Sciatic nerve (tissue), 2 donors: ENCODE results near the gene GALNT2. TPM values are rescaled to one million over a fixed set of nuclear protein-coding genes. Genes with fewer than 3 reads are reported as not detected.

Experiments
- ATAC-seq: fragments of 200-7000 bp; cut with Tn5 transposase; one replicate; pipeline ENCODE4 v1.9.1; 2020; ENCODE audit warnings: mild to moderate bottlenecking, moderate library complexity
- DNase-seq: peaks from one replicate; pipeline ENCODE4 v3.0.0-alpha.2; 2020; ENCODE audit warnings: low spot score
- intact Hi-C: fragments of 100-400 bp; cut with DNase I; formaldehyde crosslinking; loops from one replicate; pipeline ENCODE4 v1.14.2; 2022
- total RNA-seq: library from RNA; stranded (reverse); fragmentation: NEBNext Ultra II Directional; extraction: Animal tissue kit (Norgen Biotek cat#: 25700); gene quantifications from one replicate; pipeline ENCODE4 v1.2.1, GENCODE V29; 2021
- donor health status: DM: no; HTN: no; CAD: no.
- donor health status: DM: no; HTN: no; CAD: no.

The GALNT2 gene
- total RNA-seq, 1 donor from 2014 or later: 67.3 TPM

DNA sequence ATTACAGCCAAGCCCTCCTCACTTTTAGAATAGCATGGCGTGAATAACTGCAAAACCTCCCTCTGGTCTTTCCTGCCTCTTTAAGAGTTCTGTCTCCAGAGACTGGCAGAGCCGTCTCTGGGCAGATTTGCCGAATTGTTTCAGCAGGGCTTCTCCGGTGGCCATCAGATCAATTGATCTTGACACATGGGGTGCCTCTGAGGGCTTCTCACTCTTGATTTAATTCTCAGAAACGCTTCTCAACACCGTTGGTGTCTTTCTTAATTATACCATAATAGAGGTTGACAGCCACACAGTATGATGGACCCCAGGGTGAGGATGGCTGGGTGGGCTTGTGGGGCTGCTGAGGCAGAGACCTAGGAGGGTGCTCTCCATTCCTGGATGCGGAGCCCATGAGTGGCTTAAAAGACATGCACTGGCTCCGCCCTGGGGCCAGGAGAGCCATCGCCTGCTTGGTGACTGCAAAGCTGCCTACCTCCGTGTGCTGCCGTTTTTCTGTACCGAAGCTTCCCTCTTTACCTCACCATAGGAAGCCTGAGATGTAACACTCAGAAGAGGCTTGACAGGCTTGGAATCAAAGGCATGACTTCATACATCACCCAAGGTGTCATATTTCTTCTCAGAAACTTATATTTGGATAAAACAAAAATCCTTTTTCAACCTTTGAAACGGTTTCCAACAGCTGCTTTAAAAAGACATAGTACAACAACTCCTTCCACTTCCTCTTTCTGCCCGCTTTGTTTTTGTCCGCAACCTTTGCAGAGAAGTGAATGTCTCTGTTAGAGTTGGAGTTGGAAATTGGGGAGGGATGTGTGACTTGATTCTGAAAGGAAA is 82.9 kb downstream of the GALNT2 start:
- intact Hi-C loops: no loop called here
- ATAC-seq (no peak), DNase-seq (peak; percentile 50)

DNA sequence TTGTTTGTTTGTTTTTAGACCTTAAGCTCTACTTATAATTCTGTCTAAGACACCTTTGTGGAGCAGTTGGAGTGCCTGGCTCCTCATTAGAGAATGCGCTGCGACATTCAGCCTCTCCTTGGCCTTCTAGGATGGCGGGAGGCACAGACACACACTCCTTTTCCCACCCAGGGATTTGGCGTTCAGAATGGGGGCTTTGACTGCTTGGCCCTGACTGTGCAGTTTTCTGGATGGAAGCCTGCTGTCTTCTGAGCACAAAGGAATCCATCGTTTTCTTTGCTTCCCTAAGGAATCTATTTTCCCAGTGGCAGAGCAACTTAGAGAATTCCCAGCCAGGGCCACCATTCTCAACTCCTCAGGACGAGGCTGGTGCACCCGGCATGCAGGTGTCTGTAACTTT is 83.6 kb downstream of the GALNT2 start:
- DNase-seq (peak; percentile 49), ATAC-seq (no peak)
- intact Hi-C loops: no loop called here

DNA sequence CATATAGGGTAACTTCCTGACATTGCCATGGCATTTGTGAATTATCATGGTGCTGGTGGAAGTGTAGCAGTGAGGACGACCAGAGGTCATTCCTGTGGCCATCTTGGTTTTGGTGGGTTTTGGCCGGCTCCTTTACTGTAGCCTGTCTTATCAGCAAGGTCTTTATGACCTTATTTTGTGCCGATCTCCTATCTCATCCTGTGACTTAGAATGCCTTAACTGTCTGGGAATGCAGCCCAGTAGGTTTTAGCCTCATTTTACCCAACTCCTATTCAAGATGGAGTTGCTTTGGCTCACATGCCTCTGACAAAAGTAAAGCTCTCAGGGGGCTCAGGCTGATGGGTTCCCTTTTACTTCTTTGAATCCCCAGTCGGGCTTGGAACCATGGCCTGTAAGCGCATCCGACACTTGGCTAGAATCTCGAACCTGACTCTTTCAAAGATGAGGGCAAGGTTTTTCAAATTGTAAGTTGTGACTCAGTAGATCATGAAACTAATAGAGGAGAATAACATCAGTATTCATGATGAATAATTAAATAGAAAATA is 85.0 kb downstream of the GALNT2 start:
- intact Hi-C loops: no loop called here
- DNase-seq (no peak), ATAC-seq (no peak)

DNA sequence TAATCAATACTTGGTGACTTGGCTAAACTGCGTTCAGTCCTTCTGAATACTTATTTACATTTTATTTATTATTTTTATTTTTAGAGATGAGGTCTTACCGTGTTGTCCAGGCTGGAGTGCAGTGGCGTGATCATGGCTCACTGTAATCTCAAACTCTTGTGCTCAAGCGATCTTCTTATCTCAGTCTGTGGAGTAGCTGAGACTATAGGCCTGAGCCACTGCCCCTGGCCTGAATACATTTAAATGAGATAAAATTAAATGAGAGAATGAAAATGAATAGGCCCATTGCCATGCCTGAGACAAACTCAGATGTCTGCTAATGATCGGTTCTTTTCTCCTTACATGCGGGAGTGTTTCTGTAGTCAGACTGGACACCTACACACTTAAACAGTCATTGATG is 86.0 kb downstream of the GALNT2 start:
- ATAC-seq: no peak
- peak; percentile 17 for DNase-seq
- intact Hi-C loops: no loop called here

DNA sequence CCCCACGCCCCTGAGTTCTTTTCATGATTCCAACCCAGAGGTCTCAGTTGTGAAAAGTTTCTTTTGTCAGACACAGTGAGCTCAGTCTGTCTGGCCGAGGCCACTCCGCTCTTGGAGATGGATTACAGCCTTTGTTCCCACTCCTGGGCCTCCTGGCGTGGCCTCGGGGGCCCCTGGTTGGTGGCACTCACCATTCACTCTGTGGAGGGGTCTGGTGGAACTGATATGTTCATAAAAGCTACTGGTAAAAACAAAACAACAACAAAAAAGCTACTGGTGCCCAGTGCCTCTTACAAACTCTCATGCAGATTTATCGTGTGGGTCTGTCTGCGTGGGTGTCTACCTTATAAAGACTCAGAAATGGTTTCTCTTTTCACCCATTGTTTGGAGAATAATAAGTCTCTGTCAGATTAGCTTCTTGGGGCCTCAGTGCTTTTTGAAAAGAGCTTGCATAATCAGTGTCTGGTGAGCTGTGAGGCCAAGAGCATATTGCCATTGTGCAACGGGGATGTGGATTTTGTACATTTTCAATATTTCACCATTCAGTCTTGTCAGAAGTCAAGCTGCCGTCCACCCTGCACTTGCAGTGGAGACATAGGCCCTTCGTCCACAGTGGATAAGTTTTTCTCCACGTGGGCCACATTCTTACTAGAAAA is 86.7 kb downstream of the GALNT2 start:
- intact Hi-C loops: no loop called here
- ATAC-seq: peak; percentile 76
- DNase-seq: no peak

DNA sequence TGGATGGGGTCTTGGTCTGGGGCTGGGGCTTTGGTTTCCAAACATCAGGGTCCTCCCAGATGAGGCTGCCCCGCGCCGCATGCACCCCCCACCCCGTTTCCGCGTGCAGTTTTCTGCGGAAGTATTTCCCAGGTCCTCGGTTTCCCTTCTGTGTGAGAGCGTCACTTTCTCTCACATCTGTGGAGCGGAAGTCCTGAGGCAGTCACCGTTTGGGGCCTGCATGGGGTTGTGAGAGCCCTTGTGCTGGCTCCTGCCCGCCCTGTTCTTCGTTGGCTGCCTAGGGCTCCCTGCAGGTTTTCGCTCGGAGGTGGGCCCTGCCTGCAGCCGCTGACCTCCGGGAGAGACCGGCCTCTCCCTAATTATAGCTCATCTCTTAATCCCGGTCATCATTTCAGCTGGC is 88.0 kb downstream of the GALNT2 start:
- ATAC-seq (no peak), DNase-seq (peak; percentile 54)
- intact Hi-C loops: no loop called here

DNA sequence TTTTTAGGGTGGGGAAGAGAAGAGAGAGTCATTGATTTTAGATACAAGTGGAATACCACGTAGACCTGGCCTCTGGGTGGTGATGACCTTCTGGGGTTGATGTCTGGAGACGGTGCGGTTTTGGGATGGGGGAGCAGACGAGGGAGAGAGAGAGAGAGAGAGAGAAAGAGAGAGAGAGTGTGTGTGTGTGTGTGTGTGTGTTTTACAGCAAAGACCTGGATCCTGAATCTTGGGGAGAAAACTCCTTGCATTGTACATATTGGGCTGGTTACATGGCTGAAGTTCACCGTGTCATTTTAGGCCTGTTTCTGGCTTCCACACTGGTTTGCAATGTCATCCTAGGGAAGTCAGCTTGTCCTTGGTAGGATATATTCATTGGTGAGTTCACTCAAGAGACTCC is 89.0 kb downstream of the GALNT2 start:
- peak; percentile 36 for DNase-seq
- ATAC-seq: no peak
- intact Hi-C loops: no loop called here

DNA sequence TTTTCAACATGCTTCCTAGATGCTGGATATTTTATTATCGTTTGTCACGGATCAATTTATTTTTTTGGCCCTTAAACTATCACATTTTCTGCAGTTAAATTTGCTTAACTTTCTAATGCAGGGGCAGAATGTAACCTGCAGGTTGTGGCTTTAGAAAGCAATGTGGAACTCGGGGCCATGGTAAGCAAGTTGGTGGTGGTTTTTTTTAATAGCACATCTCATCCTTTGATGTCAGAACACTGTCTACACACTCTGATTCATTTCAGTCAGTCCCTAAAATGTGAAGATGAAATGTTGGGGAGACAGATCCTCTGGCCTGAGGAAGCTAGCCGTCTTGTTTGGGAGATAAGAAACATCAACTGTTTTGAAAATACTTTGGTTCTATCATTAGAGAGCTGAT is 89.5 kb downstream of the GALNT2 start:
- ATAC-seq (no peak), DNase-seq (no peak)
- intact Hi-C loops: no loop called here

DNA sequence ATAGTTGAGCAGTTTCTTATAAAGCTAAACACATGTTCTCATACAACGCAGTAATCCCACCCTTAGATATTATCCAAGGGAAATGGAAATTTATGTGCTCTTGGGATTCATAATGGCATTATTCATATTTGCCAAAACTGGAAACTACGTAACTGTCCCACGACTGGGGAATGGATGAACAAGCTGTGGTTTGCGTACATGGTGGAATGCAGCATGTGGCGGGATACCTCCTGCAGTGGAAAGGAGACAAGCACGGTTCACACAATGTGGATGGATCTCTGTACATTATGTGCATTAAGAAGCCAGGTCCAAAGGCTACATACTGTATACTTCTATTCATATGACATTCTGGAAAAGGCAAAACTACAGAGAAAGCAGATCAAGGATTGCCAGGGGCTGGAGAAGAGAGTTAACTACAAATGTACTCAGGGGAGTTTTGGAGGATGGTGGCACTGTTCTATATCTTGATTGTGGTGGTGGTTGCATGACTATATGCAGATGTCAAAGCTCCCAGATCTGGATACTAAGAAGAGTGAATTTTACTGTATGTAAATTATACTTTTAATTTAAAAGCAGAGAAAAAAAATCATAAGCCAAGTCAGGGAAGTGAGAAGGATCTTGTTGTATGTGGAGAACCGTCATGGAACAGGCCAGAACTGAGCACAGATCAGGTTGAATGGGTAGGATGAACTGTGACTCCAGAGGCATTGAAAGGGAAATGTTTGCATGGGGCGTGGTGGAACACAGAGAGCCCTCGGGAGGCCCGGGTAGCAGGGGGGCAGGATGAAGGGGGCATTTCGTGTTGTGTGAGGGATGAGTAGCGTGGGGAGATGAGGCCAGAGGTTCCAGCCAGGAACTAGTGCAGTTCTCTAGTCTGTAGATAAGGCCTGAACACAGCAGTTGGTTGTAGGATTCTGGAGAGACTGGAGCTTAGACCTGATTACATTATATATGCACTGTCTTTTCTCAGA is 90.7 kb downstream of the GALNT2 start:
- ATAC-seq (peak; percentile 68), DNase-seq (no peak)
- intact Hi-C loops: no loop called here

DNA sequence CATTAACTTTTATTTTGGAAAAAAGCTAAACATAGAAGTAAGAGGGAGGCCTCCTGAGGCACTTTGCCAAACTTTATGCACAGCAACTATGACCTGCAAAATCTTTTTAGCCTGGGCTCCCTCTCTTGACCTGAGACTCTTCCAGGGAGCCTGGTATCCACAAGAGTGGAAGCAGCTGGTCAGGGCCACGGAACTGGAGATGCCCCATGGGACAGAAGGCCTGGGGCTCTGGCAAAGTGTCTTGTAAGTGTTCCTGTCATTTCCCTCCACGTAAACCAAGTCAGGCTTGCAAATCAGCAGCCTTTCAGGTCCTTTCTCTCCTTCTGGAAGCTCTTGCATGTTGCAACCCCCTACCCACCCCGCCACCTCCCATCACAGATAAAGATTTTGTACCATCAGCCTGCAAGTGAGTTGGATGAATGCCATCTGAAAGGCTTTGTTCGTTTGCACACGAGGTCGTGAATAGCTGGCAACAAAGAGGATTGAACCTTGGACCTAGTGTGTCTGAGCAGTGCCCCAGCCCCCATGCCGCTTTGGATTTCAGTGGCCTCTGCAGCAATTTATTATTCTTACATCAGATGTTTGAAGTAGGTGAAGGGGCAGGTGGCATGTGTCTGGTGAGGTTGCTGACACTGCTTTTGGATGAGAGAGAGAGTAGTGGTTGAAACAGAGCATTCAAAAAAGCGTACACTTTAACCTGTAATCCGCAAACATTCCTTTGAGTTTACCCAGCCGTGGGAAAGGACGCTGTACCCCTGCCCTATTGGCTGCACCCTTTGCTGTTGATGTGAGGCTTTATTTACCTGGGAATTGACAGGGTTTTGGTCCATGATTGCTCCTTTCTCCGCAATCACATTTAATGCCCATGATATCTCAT is 91.6 kb downstream of the GALNT2 start:
- intact Hi-C loops: no loop called here
- no peak for ATAC-seq
- no peak for DNase-seq

DNA sequence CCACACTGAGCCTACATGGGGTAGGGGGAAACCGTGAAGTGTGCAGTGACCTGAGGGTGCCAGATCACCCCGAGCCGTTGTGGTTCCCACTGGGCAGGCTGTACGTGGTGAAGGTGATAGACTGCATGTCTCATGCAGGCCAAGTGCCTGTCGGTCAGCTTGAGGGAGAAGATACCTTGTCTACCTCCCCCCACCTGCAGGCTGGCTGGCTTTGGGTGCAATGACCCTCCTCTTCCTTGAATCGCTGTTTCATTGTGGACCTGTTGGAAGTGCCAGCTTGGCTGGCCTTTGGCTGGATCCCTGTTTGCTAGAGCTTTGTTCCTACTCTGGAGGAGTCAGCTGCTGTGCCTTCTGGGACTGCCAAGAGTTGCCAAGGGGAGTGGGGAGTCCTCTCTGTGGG is 92.5 kb downstream of the GALNT2 start:
- DNase-seq (no peak), ATAC-seq (no peak)
- intact Hi-C loops: no loop called here

DNA sequence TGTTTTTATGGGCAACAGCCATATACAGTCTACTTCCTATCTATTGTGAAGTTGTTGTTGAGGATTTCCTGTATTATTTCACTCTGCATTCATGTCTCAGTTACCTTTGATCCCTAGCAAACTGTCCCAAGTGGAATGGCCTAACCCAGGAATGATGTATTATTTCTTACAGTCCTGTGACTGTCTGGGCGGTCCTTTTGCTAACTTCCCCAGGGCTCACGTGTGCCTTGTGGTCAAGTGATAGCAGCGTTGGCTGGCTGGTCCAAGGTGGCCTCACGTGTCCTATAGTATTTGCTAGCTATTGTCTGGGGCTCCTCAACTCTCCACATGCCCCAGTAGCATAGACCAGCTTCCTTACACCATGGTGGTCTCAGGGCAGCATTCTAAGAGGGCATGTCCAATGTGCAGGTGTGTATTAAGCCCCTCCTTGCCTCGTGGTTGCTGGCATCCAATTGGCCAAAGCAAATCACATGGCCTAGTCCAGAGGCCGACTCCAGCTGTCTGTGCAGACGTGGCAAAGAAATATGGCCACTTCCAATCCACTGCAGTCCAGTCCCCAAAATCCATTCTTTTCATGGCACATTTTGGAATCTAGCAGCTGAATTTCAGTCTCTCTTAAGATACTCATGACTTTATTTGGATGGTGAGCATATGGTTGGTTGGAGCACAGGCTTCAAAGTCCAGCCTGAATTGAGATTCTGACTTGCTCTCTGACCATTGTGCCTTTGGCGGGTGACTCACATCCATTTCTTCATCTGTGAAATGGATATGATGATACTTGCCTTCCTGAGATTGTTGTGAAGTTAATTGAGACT is 94.1 kb downstream of the GALNT2 start:
- intact Hi-C loops: no loop called here
- ATAC-seq: no peak
- no peak for DNase-seq

DNA sequence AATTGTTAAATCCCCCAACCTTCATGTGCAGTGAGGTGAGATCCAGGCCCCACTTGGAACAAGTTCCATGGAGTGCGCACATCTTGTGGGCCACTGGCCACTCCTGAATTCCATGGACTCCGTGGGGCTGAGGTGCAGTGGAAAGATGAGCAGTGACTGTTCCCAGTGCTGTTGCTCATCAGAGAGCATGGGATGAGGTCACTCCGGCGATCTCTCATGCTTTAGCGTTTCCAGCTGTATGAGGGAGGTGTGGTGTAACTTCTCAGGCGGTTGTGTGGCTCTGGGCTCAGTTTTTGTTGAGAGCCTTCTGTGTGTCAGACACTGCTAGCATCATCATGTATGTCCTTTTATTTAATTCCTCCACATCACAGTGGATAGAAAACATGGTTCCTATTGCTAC is 96.2 kb downstream of the GALNT2 start:
- intact Hi-C loops: no loop called here
- DNase-seq (no peak), ATAC-seq (peak; percentile 86)

DNA sequence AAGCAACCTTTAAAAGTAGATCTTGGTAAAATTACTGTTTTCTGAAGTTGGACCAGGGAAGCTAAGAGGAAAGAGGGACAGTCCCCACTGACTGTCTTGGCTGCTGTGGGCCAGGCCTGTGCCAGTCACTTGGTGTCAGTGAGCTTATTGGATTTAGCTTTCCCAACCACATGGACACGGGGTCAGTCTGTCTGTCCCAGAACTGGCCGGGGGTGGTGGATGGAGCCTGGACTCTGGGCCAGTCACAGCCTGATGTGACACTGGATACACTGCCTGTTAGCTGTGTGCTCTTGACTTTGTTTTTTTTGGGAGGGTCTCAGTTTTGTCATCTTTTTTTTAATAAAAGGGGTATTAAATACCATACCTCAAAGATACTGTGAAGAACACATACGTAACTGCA is 96.7 kb downstream of the GALNT2 start:
- intact Hi-C loops: no loop called here
- no peak for DNase-seq
- ATAC-seq: peak; percentile 65

DNA sequence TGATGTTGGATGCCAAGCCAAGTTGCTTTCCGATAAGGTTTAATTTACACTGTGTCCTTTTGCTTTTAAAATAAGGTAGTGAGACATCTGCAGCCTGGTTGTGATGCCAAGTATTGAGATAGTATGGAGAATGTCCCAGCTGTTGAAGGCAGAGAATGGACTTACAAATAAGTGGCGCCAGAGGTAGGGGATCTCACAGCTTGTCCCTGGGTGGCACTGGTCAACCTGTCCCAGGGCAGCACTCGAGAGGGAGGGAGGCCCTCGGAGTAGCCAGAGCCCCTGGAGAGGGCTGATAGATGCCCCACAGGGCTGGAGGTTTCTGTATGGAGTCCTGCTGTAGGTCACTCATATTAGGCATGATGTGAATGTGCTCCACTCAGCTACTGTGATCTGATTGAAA is 98.5 kb downstream of the GALNT2 start:
- ATAC-seq: no peak
- DNase-seq: no peak
- intact Hi-C loops: no loop called here

DNA sequence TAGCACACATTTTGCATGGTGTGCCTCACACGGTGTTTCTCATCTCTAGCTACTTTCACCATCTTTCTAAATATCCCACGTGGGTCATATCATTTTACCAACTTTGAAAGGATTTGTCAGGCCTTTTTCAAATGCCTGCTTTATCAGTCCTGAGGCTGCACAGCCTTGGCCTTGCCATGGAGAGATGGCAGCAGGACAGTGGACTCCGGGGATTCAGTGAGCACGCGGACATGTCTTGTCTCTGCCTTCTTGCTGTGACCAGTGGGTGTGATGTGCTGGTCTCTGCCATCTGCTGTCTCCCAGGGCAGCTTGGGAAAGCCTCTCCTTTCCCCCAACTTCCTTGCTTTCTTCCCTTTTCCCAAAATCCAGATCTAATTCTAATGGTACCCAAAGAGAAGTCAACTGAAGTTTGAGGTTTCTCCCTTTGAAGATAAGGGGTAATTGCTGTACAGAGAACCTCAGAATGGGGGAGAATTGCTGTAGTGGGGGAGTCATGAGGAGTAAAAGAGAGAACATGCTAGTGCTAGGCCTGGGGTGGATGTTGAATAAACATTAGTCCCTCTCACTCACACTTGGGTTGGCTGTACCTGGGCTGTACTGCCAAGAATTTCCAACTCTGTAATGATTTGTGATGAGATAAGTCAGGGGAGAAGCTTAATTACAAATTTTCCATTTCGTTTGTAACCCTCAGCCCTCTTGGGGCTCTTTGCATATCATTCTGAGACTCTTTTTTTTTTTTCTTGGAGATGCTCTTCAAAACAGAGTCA is 99.5 kb downstream of the GALNT2 start:
- ATAC-seq (no peak), DNase-seq (no peak)
- intact Hi-C loops: no loop called here

DNA sequence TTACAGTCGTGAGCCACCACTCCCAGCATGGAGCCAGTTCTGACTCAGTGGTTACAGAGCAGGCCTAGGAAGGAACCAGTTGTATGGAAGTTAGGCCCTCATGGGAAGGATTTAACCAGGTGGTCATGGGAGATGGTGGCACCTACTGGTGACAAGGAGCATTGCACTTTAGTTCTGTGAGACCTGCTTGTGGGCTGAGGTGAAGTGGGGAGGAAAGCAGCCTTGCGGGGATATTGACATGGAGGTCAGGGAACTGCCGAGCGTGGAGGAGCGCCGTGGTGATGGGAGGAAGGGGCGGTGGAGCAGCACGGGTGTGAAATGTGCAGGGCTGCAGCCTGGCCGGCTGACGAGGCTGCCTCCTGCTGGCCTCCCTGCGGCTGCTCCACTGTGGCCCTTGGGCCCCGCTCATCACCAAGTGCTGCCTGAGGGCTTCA is 100.4 kb downstream of the GALNT2 start:
- no peak for ATAC-seq
- DNase-seq: no peak
- intact Hi-C loops: no loop called here
